ENCODE results near the gene MIP. TPM values are rescaled to one million over a fixed set of nuclear protein-coding genes. Genes with fewer than 3 reads are reported as not detected.
A peak's percentile ranks its signal among the peaks of the same experiment; 100 is the strongest.

Gene MIP
- total and polyA plus RNA-seq, 2 of the 13 experiments (the other 11 are each of a cell fraction or from before 2014, with no cell fraction given) = not detected

DNA sequence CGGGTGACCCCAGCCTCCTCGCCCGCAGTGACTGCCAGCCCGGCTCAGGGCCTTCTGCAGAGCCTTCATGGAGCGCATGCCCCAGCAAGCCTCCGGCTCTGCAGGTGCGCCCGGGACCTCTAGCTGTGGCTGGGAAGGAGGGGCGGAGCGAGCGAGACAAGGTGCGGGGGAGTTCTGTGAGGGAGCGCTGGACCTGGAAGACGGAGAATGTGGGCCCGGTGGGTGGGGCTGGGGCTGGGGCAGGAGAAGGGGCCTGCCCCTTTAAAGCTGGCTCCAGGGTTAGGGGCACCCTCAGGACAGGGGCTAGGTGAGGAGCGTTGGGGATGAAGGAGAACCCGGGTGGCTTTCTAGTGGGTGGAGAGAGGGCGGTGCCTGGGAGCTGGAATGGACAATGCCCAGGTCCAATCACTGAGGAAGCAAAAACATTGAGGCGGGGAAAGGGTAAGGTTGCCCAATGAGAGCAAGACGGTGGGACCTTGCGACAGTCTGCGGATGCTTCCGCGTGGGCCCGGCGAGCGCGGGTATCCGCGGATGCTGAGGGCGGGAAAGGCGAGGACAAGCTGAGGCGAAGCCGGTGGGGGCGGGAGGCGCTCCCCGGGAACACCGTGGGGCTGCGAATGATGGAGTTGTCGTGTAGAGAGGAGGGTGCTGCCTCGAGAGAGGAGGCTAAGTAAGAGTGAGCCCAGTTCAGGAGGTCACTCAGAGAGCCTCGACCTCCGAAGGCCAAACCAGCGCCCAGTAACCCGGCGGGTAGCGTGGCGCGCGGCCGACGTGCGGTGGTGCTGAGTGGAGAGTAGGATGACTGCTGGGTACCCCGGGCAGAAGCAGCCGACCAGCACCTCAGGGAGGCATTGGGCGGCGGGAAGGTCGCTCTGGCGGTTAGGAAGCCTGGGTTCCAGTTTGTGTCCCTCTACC, 33.8 kb upstream of the MIP start, which contains the start of gene GLS2 (continued):
- TF ChIP-seq, protein P1, sequence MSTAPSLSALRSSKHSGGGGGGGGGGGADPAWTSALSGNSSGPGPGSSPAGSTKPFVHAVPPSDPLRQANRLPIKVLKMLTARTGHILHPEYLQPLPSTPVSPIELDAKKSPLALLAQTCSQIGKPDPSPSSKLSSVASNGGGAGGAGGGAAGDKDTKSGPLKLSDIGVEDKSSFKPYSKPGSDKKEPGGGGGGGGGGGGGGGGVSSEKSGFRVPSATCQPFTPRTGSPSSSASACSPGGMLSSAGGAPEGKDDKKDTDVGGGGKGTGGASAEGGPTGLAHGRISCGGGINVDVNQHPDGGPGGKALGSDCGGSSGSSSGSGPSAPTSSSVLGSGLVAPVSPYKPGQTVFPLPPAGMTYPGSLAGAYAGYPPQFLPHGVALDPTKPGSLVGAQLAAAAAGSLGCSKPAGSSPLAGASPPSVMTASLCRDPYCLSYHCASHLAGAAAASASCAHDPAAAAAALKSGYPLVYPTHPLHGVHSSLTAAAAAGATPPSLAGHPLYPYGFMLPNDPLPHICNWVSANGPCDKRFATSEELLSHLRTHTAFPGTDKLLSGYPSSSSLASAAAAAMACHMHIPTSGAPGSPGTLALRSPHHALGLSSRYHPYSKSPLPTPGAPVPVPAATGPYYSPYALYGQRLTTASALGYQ (CRISPR knock-in tag; IDR thresholded peaks at IDR 0.05) = 0 out of 2 replicates have a peak, but pooled peaks have one; percentile 47
- TF ChIP-seq ZNF737 (CRISPR knock-in tag; IDR thresholded peaks at IDR 0.05; ENCODE audit: borderline replicate concordance) (no peak), TCF12 (IDR thresholded peaks at IDR 0.05) (no peak), TCF12 (CRISPR knock-in tag; IDR thresholded peaks at IDR 0.05) (no peak), ZNF749 (CRISPR knock-in tag; IDR thresholded peaks at IDR 0.05; ENCODE audit: borderline replicate concordance) (peak; percentile 81; the same call in 1 of the 2 replicates), ZNF839 (CRISPR knock-in tag; IDR thresholded peaks at IDR 0.05; ENCODE audit: borderline replicate concordance) (0 out of 2 replicates have a peak, but pooled peaks have one; percentile 21), STAT5B (CRISPR knock-in tag; IDR thresholded peaks at IDR 0.05) (0 out of 2 replicates have a peak, but pooled peaks have one; percentile 81), ZNF557 (CRISPR knock-in tag; IDR thresholded peaks at IDR 0.05) (peak; percentile 99), ZNF781 (CRISPR knock-in tag; IDR thresholded peaks at IDR 0.05; ENCODE audit: borderline replicate concordance, not compliant biosample characterization) (peak; percentile 92), ZNF205 (CRISPR knock-in tag; IDR thresholded peaks at IDR 0.05) (no peak; the same call in 1 of the 2 replicates), MYPOP (CRISPR knock-in tag; IDR thresholded peaks at IDR 0.05) (peak; percentile 37), HDAC2 (CRISPR knock-in tag; IDR thresholded peaks at IDR 0.05) (0 out of 2 replicates have a peak, but pooled peaks have one; percentile 11), ZUFSP (CRISPR knock-in tag; IDR thresholded peaks at IDR 0.05; ENCODE audit: borderline replicate concordance) (no peak)
- TF ChIP-seq, protein P2, sequence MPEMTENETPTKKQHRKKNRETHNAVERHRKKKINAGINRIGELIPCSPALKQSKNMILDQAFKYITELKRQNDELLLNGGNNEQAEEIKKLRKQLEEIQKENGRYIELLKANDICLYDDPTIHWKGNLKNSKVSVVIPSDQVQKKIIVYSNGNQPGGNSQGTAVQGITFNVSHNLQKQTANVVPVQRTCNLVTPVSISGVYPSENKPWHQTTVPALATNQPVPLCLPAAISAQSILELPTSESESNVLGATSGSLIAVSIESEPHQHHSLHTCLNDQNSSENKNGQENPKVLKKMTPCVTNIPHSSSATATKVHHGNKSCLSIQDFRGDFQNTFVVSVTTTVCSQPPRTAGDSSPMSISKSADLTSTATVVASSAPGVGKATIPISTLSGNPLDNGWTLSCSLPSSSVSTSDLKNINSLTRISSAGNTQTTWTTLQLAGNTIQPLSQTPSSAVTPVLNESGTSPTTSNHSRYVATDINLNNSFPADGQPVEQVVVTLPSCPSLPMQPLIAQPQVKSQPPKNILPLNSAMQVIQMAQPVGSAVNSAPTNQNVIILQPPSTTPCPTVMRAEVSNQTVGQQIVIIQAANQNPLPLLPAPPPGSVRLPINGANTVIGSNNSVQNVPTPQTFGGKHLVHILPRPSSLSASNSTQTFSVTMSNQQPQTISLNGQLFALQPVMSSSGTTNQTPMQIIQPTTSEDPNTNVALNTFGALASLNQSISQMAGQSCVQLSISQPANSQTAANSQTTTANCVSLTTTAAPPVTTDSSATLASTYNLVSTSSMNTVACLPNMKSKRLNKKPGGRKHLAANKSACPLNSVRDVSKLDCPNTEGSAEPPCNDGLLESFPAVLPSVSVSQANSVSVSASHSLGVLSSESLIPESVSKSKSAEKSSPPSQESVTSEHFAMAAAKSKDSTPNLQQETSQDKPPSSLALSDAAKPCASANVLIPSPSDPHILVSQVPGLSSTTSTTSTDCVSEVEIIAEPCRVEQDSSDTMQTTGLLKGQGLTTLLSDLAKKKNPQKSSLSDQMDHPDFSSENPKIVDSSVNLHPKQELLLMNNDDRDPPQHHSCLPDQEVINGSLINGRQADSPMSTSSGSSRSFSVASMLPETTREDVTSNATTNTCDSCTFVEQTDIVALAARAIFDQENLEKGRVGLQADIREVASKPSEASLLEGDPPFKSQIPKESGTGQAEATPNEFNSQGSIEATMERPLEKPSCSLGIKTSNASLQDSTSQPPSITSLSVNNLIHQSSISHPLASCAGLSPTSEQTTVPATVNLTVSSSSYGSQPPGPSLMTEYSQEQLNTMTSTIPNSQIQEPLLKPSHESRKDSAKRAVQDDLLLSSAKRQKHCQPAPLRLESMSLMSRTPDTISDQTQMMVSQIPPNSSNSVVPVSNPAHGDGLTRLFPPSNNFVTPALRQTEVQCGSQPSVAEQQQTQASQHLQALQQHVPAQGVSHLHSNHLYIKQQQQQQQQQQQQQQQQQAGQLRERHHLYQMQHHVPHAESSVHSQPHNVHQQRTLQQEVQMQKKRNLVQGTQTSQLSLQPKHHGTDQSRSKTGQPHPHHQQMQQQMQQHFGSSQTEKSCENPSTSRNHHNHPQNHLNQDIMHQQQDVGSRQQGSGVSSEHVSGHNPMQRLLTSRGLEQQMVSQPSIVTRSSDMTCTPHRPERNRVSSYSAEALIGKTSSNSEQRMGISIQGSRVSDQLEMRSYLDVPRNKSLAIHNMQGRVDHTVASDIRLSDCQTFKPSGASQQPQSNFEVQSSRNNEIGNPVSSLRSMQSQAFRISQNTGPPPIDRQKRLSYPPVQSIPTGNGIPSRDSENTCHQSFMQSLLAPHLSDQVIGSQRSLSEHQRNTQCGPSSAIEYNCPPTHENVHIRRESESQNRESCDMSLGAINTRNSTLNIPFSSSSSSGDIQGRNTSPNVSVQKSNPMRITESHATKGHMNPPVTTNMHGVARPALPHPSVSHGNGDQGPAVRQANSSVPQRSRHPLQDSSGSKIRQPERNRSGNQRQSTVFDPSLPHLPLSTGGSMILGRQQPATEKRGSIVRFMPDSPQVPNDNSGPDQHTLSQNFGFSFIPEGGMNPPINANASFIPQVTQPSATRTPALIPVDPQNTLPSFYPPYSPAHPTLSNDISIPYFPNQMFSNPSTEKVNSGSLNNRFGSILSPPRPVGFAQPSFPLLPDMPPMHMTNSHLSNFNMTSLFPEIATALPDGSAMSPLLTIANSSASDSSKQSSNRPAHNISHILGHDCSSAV (CRISPR knock-in tag; IDR thresholded peaks at IDR 0.05; ENCODE audit: borderline replicate concordance) = no peak

Measured in HepG2 (cell line).